H1 (cell line): ENCODE data around the gene C20orf173. TPM values are rescaled to one million over a fixed set of nuclear protein-coding genes. Genes with fewer than 3 reads are reported as not detected.

Experiments used
- ATF3 ChIP-seq: IDR thresholded peaks from 2 replicates; pipeline ENCODE4 v1.6.1; 2011; ENCODE audit warnings: low read depth, mild to moderate bottlenecking, low read length; ENCODE audit not compliant: insufficient read depth
- CHD7 ChIP-seq: fragments of 300-600 bp; sonication (generic); IDR thresholded peaks from 2 replicates; pipeline ENCODE4 v1.7.1; 2012; ENCODE audit warnings: low read length, moderate library complexity, mild to moderate bottlenecking, inconsistent platforms; ENCODE audit not compliant: insufficient replicate concordance
- GTF2F1 ChIP-seq: IDR thresholded peaks from 2 replicates; pipeline ENCODE4 v1.6.1; 2012; ENCODE audit warnings: low read depth, low read length, improper control_type of control experiment, borderline replicate concordance
- HDAC6 ChIP-seq: IDR thresholded peaks from one replicate; pipeline ENCODE4 v1.7.1; 2012; ENCODE audit warnings: low read depth, mild to moderate bottlenecking, inconsistent platforms, low read length, moderate library complexity
- JUND ChIP-seq: IDR thresholded peaks from 2 replicates; pipeline ENCODE4 v1.6.1; 2011; ENCODE audit warnings: mild to moderate bottlenecking, improper control_type of control experiment, low read length
- MAFK ChIP-seq: IDR thresholded peaks from 2 replicates; pipeline ENCODE4 v1.6.1; 2012; ENCODE audit warnings: low read depth, mild to moderate bottlenecking, improper control_type of control experiment, low read length
- SIRT6 ChIP-seq: IDR thresholded peaks from one replicate; pipeline ENCODE4 v1.7.1; 2012; ENCODE audit warnings: low read length, inconsistent platforms
- USF2 ChIP-seq: IDR thresholded peaks from 2 replicates; pipeline ENCODE4 v1.6.1; 2011; ENCODE audit warnings: low read length, improper control_type of control experiment
- polyA plus RNA-seq, 7 experiments: library from polyadenylated mRNA; depleted of rRNA in 3 of 7; stranded (reverse) in 5 of 7; unstranded in 2 of 7; fragments of >200 nt in 5 of 7; fragments of 200-250 nt in 2 of 7; gene quantifications; 1 replicate in 5 of 7; 2 replicates in 1 of 7; 4 replicates in 1 of 7; pipeline versions ENCODE4 v1.2.1 to v1.2.3, GENCODE V29; 2011 to 2013; ENCODE audit warnings: missing spikeins in 2 of 7, mixed read lengths in 2 of 7
- total RNA-seq: library from RNA; stranded (reverse); fragmentation: NEBNext Ultra II Directional; extraction: Animal tissue kit (Norgen Biotek cat#: 25700); gene quantifications from 2 replicates; pipeline ENCODE4 v1.2.1, GENCODE V29; 2021

Gene C20orf173
- total and polyA plus RNA-seq, 2 of the 8 experiments (the other 6 are each of a cell fraction or from before 2014, with no cell fraction given): not detected

- TF ChIP-seq JUND: 0 out of 2 replicates have a peak, but pooled peaks have one; percentile 8
- no peak for TF ChIP-seq HDAC6
- no peak for TF ChIP-seq ATF3
- TF ChIP-seq SIRT6: no peak
- no peak for TF ChIP-seq GTF2F1
- no peak for TF ChIP-seq CHD7
- TF ChIP-seq MAFK: no peak
- TF ChIP-seq USF2: no peak
These were observed 12.6 kb upstream of the C20orf173 start, which contains the start of gene ERGIC3 (continued) for GRCh38 chr20:35541783-35542662.
